Nephron (organoid): ENCODE data around the gene TBRG4.
A peak's percentile ranks its signal among the peaks of the same experiment; 100 is the strongest.
"Not testable (repeated sequence)": the region's sequence is repeated elsewhere in the genome, so short reads cannot be mapped to it uniquely, and the experiment has no call there.

Experiments
- H3K27ac Mint-ChIP-seq, 3 experiments: 2 replicates each; pipeline ENCODE4 v1.8.0; 2020; ENCODE audit warnings: mixed read lengths in 3 of 3, mild to moderate bottlenecking in 2 of 3, moderate library complexity in 1 of 3
- H3K27me3 Mint-ChIP-seq: 2 replicates; pipeline ENCODE4 v1.8.0; 2021; ENCODE audit warnings: low read depth, mild to moderate bottlenecking, moderate library complexity, mixed read lengths
- H3K36me3 Mint-ChIP-seq: 2 replicates; pipeline ENCODE4 v1.8.0; 2020; ENCODE audit warnings: low read depth, mixed read lengths
- H3K4me1 Mint-ChIP-seq: 2 replicates; pipeline ENCODE4 v1.8.0; 2020; ENCODE audit warnings: mixed read lengths
- H3K4me3 Mint-ChIP-seq, 3 experiments: 2 replicates each; pipeline ENCODE4 v1.8.0; 2020; ENCODE audit warnings: mild to moderate bottlenecking in 3 of 3, mixed read lengths in 3 of 3, moderate library complexity in 2 of 3
- H3K9me3 Mint-ChIP-seq: 2 replicates; pipeline ENCODE4 v1.8.0; 2020; ENCODE audit warnings: mixed read lengths
- TF ChIP-seq, protein P1 (sequence below), 3 experiments: fragments of 200-600 bp; sonication (generic); IDR thresholded peaks; one replicate each; pipeline ENCODE4 v1.5.0; 2021; ENCODE audit warnings: antibody characterized with exemption in 3 of 3; ENCODE audit not compliant: unreplicated experiment in 3 of 3

Gene TBRG4

DNA sequence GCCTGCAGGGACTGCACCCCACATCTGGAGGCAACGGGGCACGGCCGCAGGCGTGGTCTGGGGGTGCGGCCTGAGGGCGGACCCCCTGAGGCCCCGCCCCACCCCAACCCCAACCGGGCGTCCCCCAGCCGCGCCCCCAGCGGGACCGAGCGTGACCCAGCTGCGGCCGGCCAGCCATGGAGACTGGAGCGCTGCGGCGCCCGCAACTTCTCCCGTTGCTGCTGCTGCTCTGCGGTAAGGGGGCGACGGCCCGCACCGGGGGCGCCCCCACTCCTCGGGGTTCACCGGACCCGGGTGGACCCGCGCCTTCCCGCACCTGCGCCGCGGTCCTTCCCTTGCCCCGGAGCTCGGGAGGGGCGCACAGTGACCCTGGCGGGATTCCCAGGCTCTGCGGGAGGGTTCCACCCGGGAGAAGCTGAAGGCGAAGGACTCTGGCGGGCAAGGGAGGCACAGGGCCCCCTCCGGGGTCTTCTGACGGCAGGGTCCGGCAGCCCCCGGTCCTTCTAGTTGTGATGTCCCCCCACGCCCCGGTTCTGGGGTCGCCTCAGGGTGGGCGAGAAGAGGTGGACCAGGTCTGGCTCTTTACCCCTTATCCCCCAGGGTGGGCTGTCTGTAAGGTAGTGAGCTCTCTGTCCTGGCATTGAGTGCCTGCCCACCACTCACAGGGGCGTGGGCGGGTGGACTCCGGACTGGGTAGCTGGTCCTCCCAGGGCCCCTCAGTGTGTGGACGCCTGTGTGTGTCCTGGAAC is 46.3 kb upstream of the TBRG4 start, which contains the start of gene RAMP3:
Gene RAMP3, plus strand, starts transcription at position 139 of the 749 bp plus-strand sequence. Its CDS starts 38 bp downstream, at position 177.
- H3K4me1 Mint-ChIP-seq, result no peaks in the 10 kb centered on the region
- H3K27ac Mint-ChIP-seq, result no peak within 1 kb of the TSS
- H3K27me3 Mint-ChIP-seq, result peaks cover 74% of the 10 kb centered on the region
- TF ChIP-seq, protein P1, sequence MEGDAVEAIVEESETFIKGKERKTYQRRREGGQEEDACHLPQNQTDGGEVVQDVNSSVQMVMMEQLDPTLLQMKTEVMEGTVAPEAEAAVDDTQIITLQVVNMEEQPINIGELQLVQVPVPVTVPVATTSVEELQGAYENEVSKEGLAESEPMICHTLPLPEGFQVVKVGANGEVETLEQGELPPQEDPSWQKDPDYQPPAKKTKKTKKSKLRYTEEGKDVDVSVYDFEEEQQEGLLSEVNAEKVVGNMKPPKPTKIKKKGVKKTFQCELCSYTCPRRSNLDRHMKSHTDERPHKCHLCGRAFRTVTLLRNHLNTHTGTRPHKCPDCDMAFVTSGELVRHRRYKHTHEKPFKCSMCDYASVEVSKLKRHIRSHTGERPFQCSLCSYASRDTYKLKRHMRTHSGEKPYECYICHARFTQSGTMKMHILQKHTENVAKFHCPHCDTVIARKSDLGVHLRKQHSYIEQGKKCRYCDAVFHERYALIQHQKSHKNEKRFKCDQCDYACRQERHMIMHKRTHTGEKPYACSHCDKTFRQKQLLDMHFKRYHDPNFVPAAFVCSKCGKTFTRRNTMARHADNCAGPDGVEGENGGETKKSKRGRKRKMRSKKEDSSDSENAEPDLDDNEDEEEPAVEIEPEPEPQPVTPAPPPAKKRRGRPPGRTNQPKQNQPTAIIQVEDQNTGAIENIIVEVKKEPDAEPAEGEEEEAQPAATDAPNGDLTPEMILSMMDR (IDR thresholded peaks at IDR 0.05; ENCODE audit: unreplicated experiment in 3 of 3), result no peak
- peak within 1 kb of the TSS in 2 of 3 experiments; percentile 10 to 40 for H3K4me3 Mint-ChIP-seq
- no peaks in the 10 kb centered on the region for H3K36me3 Mint-ChIP-seq
- H3K9me3 Mint-ChIP-seq, result no peaks in the 10 kb centered on the region

DNA sequence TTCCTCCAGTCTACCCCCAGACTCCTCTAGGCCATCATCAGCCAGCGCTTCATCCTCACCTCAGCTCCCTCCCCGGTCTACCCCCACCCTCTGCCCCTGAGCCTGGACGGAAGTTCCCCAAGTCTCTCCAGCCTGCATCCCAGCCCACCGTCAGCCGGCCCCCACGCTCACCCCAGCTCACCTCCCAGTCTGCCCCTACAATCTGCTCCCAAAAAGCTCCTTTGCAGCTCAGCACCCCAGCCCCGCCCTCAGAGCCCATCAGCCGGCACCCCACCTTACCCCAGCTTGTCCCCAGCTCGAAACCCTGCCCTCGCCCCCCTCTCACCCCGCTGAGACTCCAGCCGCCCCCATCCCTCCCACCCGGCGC is 45.8 kb upstream of the TBRG4 start:
- peaks cover 71% of the 10 kb centered on the region for H3K27me3 Mint-ChIP-seq
- no peak overlapping the region for H3K27ac Mint-ChIP-seq
- H3K4me1 Mint-ChIP-seq, result no peaks in the 10 kb centered on the region
- H3K9me3 Mint-ChIP-seq, result no peaks in the 10 kb centered on the region
- H3K36me3 Mint-ChIP-seq, result no peaks in the 10 kb centered on the region
- peak overlapping the region in 2 of 3 experiments; percentile 10 to 29 for H3K4me3 Mint-ChIP-seq
- TF ChIP-seq, protein P1 (IDR thresholded peaks at IDR 0.05; ENCODE audit: unreplicated experiment in 3 of 3), result no peak

DNA sequence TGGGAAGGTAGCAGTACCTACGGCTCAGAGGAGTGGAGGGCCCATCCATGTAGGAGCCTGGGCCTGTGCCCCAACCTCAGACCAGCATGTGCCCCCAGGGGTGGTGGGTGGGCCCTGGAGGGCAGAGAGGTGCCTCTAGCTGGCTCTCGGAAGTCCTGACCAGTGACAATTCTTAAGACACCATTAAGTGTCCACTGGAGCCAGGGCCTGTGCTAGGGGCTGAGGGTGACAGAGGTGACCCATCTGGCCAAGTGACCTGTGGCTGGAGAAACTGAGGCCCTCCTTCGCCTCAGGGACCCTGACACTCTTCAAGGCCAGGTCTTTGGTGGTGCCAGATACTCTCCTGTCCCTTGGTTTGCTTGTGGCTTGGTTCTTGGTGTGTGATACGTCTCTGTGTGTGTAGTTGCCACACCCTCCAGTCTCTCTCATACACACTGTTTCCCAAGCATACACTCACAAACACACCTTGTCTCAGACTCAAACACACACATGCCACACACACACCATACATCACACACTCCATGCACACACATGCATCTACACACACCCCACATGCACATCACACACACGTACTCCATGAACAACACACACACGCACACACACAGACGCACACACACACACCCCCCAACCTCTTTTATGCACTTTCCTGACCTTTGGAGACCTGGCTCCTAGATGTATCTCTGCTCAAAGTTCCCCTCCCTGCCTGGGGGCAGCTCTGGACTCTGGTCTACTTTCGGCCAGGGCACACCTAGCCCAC is 45.2 kb upstream of the TBRG4 start:
- Mint-ChIP-seq H3K4me1 (no peaks in the 10 kb centered on the region), H3K36me3 (no peaks in the 10 kb centered on the region), H3K27me3 (peaks cover 66% of the 10 kb centered on the region), H3K9me3 (no peaks in the 10 kb centered on the region), H3K4me3 (peak overlapping the region in 1 of 3 experiments; percentile 40), H3K27ac (no peak overlapping the region)
- TF ChIP-seq, protein P1 (IDR thresholded peaks at IDR 0.05; ENCODE audit: unreplicated experiment in 3 of 3), result no peak

DNA sequence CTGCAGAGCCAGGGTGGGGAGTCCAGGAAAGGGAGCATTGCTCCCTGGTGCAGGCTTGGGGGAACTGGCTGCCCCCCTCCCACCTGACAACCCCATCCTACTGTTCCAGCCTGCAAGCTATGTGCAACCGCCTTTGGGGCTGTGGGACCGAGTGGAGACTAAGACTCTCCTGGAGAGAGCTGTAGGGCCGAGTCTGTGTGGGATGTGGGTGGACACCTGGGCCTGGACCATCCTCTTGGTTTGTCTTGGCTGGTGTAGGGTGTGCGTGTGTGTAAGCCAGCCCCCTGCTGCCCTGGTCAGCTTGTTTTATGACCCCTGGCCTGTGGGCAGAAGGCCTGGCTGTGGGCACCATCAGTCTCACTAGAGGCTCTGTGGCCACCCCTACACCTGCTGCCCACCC is 44.4 kb upstream of the TBRG4 start:
- no peaks in the 10 kb centered on the region for H3K36me3 Mint-ChIP-seq
- TF ChIP-seq, protein P1 (IDR thresholded peaks at IDR 0.05; ENCODE audit: unreplicated experiment in 3 of 3), result no peak
- H3K27me3 Mint-ChIP-seq, result peaks cover 59% of the 10 kb centered on the region
- no peaks in the 10 kb centered on the region for H3K4me1 Mint-ChIP-seq
- H3K4me3 Mint-ChIP-seq, result no peak overlapping the region
- H3K27ac Mint-ChIP-seq, result no peak overlapping the region
- no peaks in the 10 kb centered on the region for H3K9me3 Mint-ChIP-seq

DNA sequence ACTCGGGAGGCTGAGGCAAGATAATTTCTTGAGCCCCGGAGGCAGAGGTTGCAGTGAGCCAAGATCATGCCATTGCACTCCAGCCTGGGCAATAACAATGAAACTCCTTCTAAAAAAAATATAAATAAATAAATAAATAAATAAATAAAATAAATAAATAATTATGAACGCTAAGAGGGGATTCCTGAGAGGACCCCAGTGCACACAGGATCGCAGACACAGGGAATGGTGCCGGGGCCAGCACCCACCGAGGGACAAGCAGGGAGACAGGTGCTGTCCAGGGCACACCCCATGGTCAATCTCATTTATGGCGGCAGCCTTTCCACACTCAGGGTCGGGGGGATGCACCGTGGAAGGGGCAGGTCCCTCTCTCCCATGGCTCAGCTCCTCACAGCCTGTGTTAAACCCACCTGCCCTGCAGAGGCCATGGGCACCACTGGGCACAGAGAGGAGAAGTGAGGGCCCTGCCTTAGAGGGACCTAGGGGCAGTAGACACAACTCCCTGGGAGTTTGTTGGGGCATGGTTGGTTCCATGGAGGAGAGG is 43.9 kb upstream of the TBRG4 start:
- TF ChIP-seq, protein P1 (IDR thresholded peaks at IDR 0.05; ENCODE audit: unreplicated experiment in 3 of 3), result no peak
- no peaks in the 10 kb centered on the region for H3K4me1 Mint-ChIP-seq
- no peak overlapping the region for H3K27ac Mint-ChIP-seq
- H3K9me3 Mint-ChIP-seq, result no peaks in the 10 kb centered on the region
- no peak overlapping the region for H3K4me3 Mint-ChIP-seq
- peaks cover 56% of the 10 kb centered on the region for H3K27me3 Mint-ChIP-seq
- H3K36me3 Mint-ChIP-seq, result no peaks in the 10 kb centered on the region

DNA sequence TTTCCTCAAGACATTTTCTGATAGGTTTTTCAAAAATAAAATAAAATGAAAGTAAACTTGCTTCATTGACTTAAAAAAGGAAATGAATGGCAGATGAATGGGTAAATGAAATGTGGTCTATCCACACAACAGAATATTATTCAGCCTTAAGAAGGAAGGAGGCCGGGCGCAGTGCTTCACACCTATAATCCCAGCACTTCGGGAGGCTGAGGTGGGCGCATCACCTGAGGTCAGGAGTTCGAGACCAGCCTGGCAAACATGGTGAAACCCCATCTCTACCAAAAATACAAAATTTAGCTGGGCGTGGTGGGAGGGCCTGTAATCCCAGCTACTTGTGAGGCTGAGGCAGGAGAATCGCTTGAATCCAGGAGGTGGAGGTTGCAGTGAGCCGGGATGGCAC is 42.4 kb upstream of the TBRG4 start:
- H3K27ac Mint-ChIP-seq, H3K4me3 Mint-ChIP-seq, H3K36me3 Mint-ChIP-seq, H3K4me1 Mint-ChIP-seq, H3K9me3 Mint-ChIP-seq: not testable (repeated sequence)
- peaks cover 54% of the 10 kb centered on the region for H3K27me3 Mint-ChIP-seq
